HFFc6 (cell line): ENCODE data around the gene SETX. TPM values are rescaled to one million over a fixed set of nuclear protein-coding genes. Genes with fewer than 3 reads are reported as not detected.

Source experiments
- DNase-seq: peaks from one replicate; pipeline ENCODE4 v3.0.0-alpha.2; 2018
- H3K27ac Mint-ChIP-seq: 2 replicates; pipeline ENCODE4 v1.8.0; 2020; ENCODE audit warnings: mild to moderate bottlenecking, mixed read lengths
- H3K27me3 Mint-ChIP-seq: 2 replicates; pipeline ENCODE4 v1.8.0; 2021; ENCODE audit warnings: mild to moderate bottlenecking, moderate library complexity, mixed read lengths; ENCODE audit not compliant: insufficient read depth
- H3K36me3 Mint-ChIP-seq: 2 replicates; pipeline ENCODE4 v1.8.0; 2021; ENCODE audit warnings: low read depth, mixed read lengths
- H3K4me1 Mint-ChIP-seq: 2 replicates; pipeline ENCODE4 v1.8.0; 2020; ENCODE audit warnings: low read depth, mixed read lengths
- H3K4me3 Mint-ChIP-seq: 2 replicates; pipeline ENCODE4 v1.8.0; 2020; ENCODE audit warnings: mild to moderate bottlenecking, moderate library complexity, mixed read lengths
- H3K9me3 Mint-ChIP-seq: 2 replicates; pipeline ENCODE4 v1.8.0; 2020; ENCODE audit warnings: mild to moderate bottlenecking, mixed read lengths
- CTCF ChIP-seq: fragments of 200-600 bp; sonication (generic); IDR thresholded peaks from 2 replicates; pipeline ENCODE4 v1.5.0; 2021; ENCODE audit warnings: antibody characterized with exemption, mild to moderate bottlenecking
- total RNA-seq, 6 experiments: library from RNA; stranded (reverse); fragmentation: NEBNext Ultra II Directional; extraction: Animal tissue kit (Norgen Biotek cat#: 25700); gene quantifications; 2 replicates in 1 of 6; 3 replicates in 5 of 6; pipeline ENCODE4 v1.2.3, GENCODE V29; 2021

The SETX gene
- total RNA-seq, 6 experiments from 2014 or later = 14.9 to 18.7 (median 17.7) TPM

GRCh38 chr9:132243156-132244074 lies 111.4 kb downstream of the SETX start:
- Mint-ChIP-seq H3K4me1 (peaks cover 6% of the 10 kb centered on the region; the same call in 1 of the 2 replicates), H3K4me3 (no peak overlapping the region; the same call in 1 of the 2 replicates), H3K36me3 (no peaks in the 10 kb centered on the region), H3K27ac (no peak overlapping the region), H3K27me3 (peaks cover 37% of the 10 kb centered on the region), H3K9me3 (no peaks in the 10 kb centered on the region)
- DNase-seq = peak; percentile 9
- TF ChIP-seq CTCF = no peak

GRCh38 chr9:132242621-132243155 lies 112.1 kb downstream of the SETX start:
- Mint-ChIP-seq H3K36me3 (no peaks in the 10 kb centered on the region), H3K27ac (0 out of 2 replicates have a peak overlapping the region, but pooled peaks have one; percentile 42), H3K27me3 (peaks cover 36% of the 10 kb centered on the region), H3K9me3 (no peaks in the 10 kb centered on the region), H3K4me1 (peaks cover 6% of the 10 kb centered on the region; the same call in 1 of the 2 replicates), H3K4me3 (peak overlapping the region; percentile 86)
- no peak for TF ChIP-seq CTCF
- no peak for DNase-seq

GRCh38 chr9:132241840-132242620 lies 112.8 kb downstream of the SETX start:
- H3K9me3 Mint-ChIP-seq = no peaks in the 10 kb centered on the region
- H3K4me3 Mint-ChIP-seq = peak overlapping the region; percentile 86
- H3K27ac Mint-ChIP-seq = 0 out of 2 replicates have a peak overlapping the region, but pooled peaks have one; percentile 42
- DNase-seq = no peak
- H3K27me3 Mint-ChIP-seq = peaks cover 36% of the 10 kb centered on the region
- H3K36me3 Mint-ChIP-seq = no peaks in the 10 kb centered on the region
- H3K4me1 Mint-ChIP-seq = peaks cover 6% of the 10 kb centered on the region; the same call in 1 of the 2 replicates
- no peak for TF ChIP-seq CTCF

GRCh38 chr9:132241483-132241839 lies 113.3 kb downstream of the SETX start:
- Mint-ChIP-seq H3K27me3 (peaks cover 39% of the 10 kb centered on the region), H3K4me1 (peaks cover 6% of the 10 kb centered on the region; the same call in 1 of the 2 replicates), H3K27ac (peak overlapping the region; percentile 24; the same call in 1 of the 2 replicates), H3K4me3 (peak overlapping the region; percentile 82), H3K36me3 (no peaks in the 10 kb centered on the region), H3K9me3 (no peaks in the 10 kb centered on the region)
- DNase-seq = no peak
- TF ChIP-seq CTCF = no peak

GRCh38 chr9:132240841-132241482 lies 113.8 kb downstream of the SETX start:
- H3K27ac Mint-ChIP-seq = peak overlapping the region; percentile 24; the same call in 1 of the 2 replicates

More at GRCh38 chr9:132240841-132241482, 113.8 kb downstream of the SETX start:
- peaks cover 40% of the 10 kb centered on the region for H3K27me3 Mint-ChIP-seq
- no peaks in the 10 kb centered on the region for H3K9me3 Mint-ChIP-seq
- H3K4me1 Mint-ChIP-seq = peaks cover 6% of the 10 kb centered on the region; the same call in 1 of the 2 replicates
- H3K36me3 Mint-ChIP-seq = no peaks in the 10 kb centered on the region
- TF ChIP-seq CTCF = no peak
- DNase-seq = peak; percentile 48
- H3K4me3 Mint-ChIP-seq = peak overlapping the region; percentile 82
